SK-N-SH (cell line): ENCODE measurements around the gene CFAP57. TPM values are rescaled to one million over a fixed set of nuclear protein-coding genes. Genes with fewer than 3 reads are reported as not detected.

ENCODE experiments used
- CTCF ChIA-PET: fragments of 300-600, 350-600 bp; formaldehyde crosslinking; extraction: SDS; loops from one replicate; lab custom pipeline; 2021; lab: Yijun Ruan, JAX
- POLR2A ChIA-PET: fragments of 350-600 bp; sonication (Branson Sonifier 250); formaldehyde crosslinking; extraction: SDS; loops from one replicate; lab custom pipeline; 2020; ENCODE audit warnings: antibody characterized with exemption, inconsistent platforms; lab: Yijun Ruan, JAX
- DNase-seq: peaks from one replicate; pipeline ENCODE4 v3.0.0; 2012
- H2AFZ ChIP-seq: fragments of 200-600 bp; sonication (generic); 2 replicates; pipeline ENCODE4 v1.8.1; 2016; ENCODE audit warnings: antibody characterized with exemption, mild to moderate bottlenecking, low read depth
- H3F3A ChIP-seq: fragments of 200-600 bp; sonication (generic); replicated peaks from 2 replicates; pipeline ENCODE3; 2016; ENCODE audit warnings: antibody characterized with exemption, mild to moderate bottlenecking; ENCODE audit not compliant: insufficient read depth
- H3K27ac ChIP-seq, 2 experiments: fragments of 200-500 bp in 1 of 2; fragments of 200-600 bp in 1 of 2; sonication (Bioruptor generic) in 1 of 2; sonication (generic), shearing (Covaris generic) in 1 of 2; 2 replicates each; pipeline versions ENCODE4 v1.5.1 to v1.6.1; 2014 to 2016; ENCODE audit warnings: low read depth in 2 of 2, inconsistent platforms in 1 of 2, low read length in 1 of 2, mild to moderate bottlenecking in 1 of 2, mixed read lengths in 1 of 2
- H3K27me3 ChIP-seq: fragments of 200-600 bp; sonication (generic), shearing (Covaris generic); 2 replicates; pipeline ENCODE4 v1.6.1; 2016; ENCODE audit warnings: mixed run types; ENCODE audit not compliant: insufficient read depth
- H3K36me3 ChIP-seq, 2 experiments: fragments of 200-500 bp in 1 of 2; fragments of 200-600 bp in 1 of 2; sonication (Bioruptor generic) in 1 of 2; sonication (generic) in 1 of 2; replicated peaks in 1 of 2; 2 replicates each; pipeline versions ENCODE3 to v1.5.1; 2014 to 2016; ENCODE audit warnings: low read length in 1 of 2, mild to moderate bottlenecking in 1 of 2; ENCODE audit not compliant: insufficient read depth in 2 of 2, control insufficient read depth in 1 of 2
- H3K4me1 ChIP-seq, 2 experiments: fragments of 200-500 bp in 1 of 2; fragments of 200-600 bp in 1 of 2; sonication (Bioruptor generic) in 1 of 2; sonication (generic), shearing (Covaris generic) in 1 of 2; 2 replicates each; pipeline versions ENCODE4 v1.5.1 to v1.6.1; 2014 to 2016; ENCODE audit warnings: low read depth in 1 of 2, low read length in 1 of 2, mixed run types in 1 of 2; ENCODE audit not compliant: insufficient read depth in 2 of 2, control insufficient read depth in 1 of 2
- H3K4me2 ChIP-seq: fragments of 200-600 bp; sonication (generic), shearing (Covaris generic); 2 replicates; pipeline ENCODE4 v1.6.1; 2017; ENCODE audit warnings: mixed run types
- H3K4me3 ChIP-seq, 2 experiments: fragments of 200-500 bp in 1 of 2; fragments of 200-600 bp in 1 of 2; sonication (Bioruptor generic) in 1 of 2; sonication (generic), shearing (Covaris generic) in 1 of 2; 2 replicates each; pipeline versions ENCODE4 v1.5.1 to v1.8.1; 2014 to 2016; ENCODE audit warnings: low read depth in 2 of 2, inconsistent platforms in 1 of 2, low read length in 1 of 2, mild to moderate bottlenecking in 1 of 2, mixed read lengths in 1 of 2, moderate library complexity in 1 of 2
- H3K79me2 ChIP-seq: fragments of 200-600 bp; sonication (generic); 2 replicates; pipeline ENCODE4 v1.8.1; 2017; ENCODE audit warnings: mild to moderate bottlenecking; ENCODE audit not compliant: insufficient read depth
- H3K9ac ChIP-seq: fragments of 200-600 bp; sonication (generic); 2 replicates; pipeline ENCODE4 v1.6.1; 2017; ENCODE audit warnings: mixed run types
- H3K9me2 ChIP-seq: fragments of 200-600 bp; sonication (generic); 2 replicates; pipeline ENCODE4 v1.6.1; 2017; ENCODE audit warnings: mixed run types
- H3K9me3 ChIP-seq: fragments of 200-600 bp; sonication (generic); 2 replicates; pipeline ENCODE4 v1.6.1; 2017; ENCODE audit warnings: mixed run types, mild to moderate bottlenecking, moderate library complexity
- H4K20me1 ChIP-seq: fragments of 200-600 bp; sonication (generic); 2 replicates; pipeline ENCODE4 v1.6.1; 2017; ENCODE audit warnings: mild to moderate bottlenecking, mixed run types; ENCODE audit not compliant: insufficient read depth
- CHD2 ChIP-seq: fragments of 150-350 bp; IDR thresholded peaks from 2 replicates; pipeline ENCODE4 v1.6.1; 2018; ENCODE audit warnings: low read length; ENCODE audit not compliant: partially characterized antibody
- CTCF ChIP-seq: fragments of 200-600 bp; sonication (generic); IDR thresholded peaks from 2 replicates; pipeline ENCODE4 v1.6.1; 2017; ENCODE audit warnings: antibody characterized with exemption, mild to moderate bottlenecking, moderate library complexity
- ELF1 ChIP-seq: IDR thresholded peaks from 2 replicates; pipeline ENCODE4 v1.4.0; 2012
- EZH2phosphoT487 ChIP-seq: fragments of 200-600 bp; sonication (generic); IDR thresholded peaks from 2 replicates; pipeline ENCODE4 v1.6.1; 2017; ENCODE audit warnings: low read depth, mixed run types, mild to moderate bottlenecking, antibody characterized with exemption, moderate library complexity, borderline replicate concordance
- FOSL2 ChIP-seq: IDR thresholded peaks from 2 replicates; pipeline ENCODE4 v1.4.0; 2012; ENCODE audit warnings: low read depth, mild to moderate bottlenecking, moderate library complexity, borderline replicate concordance
- FOXM1 ChIP-seq: IDR thresholded peaks from 2 replicates; pipeline ENCODE4 v1.4.0; 2012; ENCODE audit warnings: low read depth, mild to moderate bottlenecking
- GABPA ChIP-seq: IDR thresholded peaks from 2 replicates; pipeline ENCODE4 v1.4.0; 2012; ENCODE audit warnings: low read depth, mild to moderate bottlenecking
- JUND ChIP-seq: IDR thresholded peaks from 2 replicates; pipeline ENCODE4 v1.4.0; 2012
- MAX ChIP-seq: IDR thresholded peaks from 2 replicates; pipeline ENCODE4 v1.4.0; 2012; ENCODE audit warnings: low read depth
- MEF2A ChIP-seq: IDR thresholded peaks from 2 replicates; pipeline ENCODE4 v1.4.0; 2012; ENCODE audit warnings: low read depth, borderline replicate concordance
- NFIC ChIP-seq: IDR thresholded peaks from 2 replicates; pipeline ENCODE4 v1.4.0; 2012; ENCODE audit warnings: borderline replicate concordance
- NRF1 ChIP-seq: IDR thresholded peaks from 2 replicates; pipeline ENCODE4 v1.6.1; 2012; ENCODE audit warnings: low read depth, mild to moderate bottlenecking, low read length
- POLR2AphosphoS5 ChIP-seq: IDR thresholded peaks from 2 replicates; pipeline ENCODE4 v1.6.1; 2012; ENCODE audit warnings: low read depth, low read length
- REST ChIP-seq: IDR thresholded peaks from 2 replicates; pipeline ENCODE4 v1.6.1; 2012; ENCODE audit warnings: mild to moderate bottlenecking, low read depth, low read length, moderate library complexity
- SMC3 ChIP-seq: IDR thresholded peaks from 2 replicates; pipeline ENCODE4 v1.6.1; 2012; ENCODE audit warnings: low read depth, low read length, improper control_type of control experiment
- TCF12 ChIP-seq: IDR thresholded peaks from 2 replicates; pipeline ENCODE4 v1.4.0; 2012
- TEAD4 ChIP-seq: IDR thresholded peaks from 2 replicates; pipeline ENCODE4 v1.4.0; 2012; ENCODE audit warnings: mild to moderate bottlenecking, borderline replicate concordance; ENCODE audit not compliant: insufficient read depth
- USF1 ChIP-seq: IDR thresholded peaks from 2 replicates; pipeline ENCODE4 v1.4.0; 2012; ENCODE audit warnings: low read depth, borderline replicate concordance
- USF2 ChIP-seq: fragments of 150-350 bp; IDR thresholded peaks from 2 replicates; pipeline ENCODE4 v1.6.1; 2017; ENCODE audit warnings: antibody characterized with exemption, low read length, low read depth, borderline replicate concordance
- YY1 ChIP-seq: IDR thresholded peaks from 2 replicates; pipeline ENCODE4 v1.4.0; 2012; ENCODE audit warnings: low read depth, mild to moderate bottlenecking
- WGBS: methylation state at CpG from one replicate; pipeline ENCODE4 v1.1.6; 2017; ENCODE audit warnings: low lambda C conversion rate; 5-methylcytosine and 5-hydroxymethylcytosine counted together
- polyA plus RNA-seq, 3 experiments: library from polyadenylated mRNA; depleted of rRNA; stranded (reverse); fragments of >200 nt; gene quantifications; 2 replicates each; pipeline ENCODE4 v1.2.3, GENCODE V29; 2012

Gene CFAP57
- polyA plus RNA-seq, 1 of the 3 experiments (the other 2 are of a cell fraction): 0.36 TPM

GRCh38 chr1:43285269-43285990 is 113.3 kb downstream of the CFAP57 start, which contains the start of gene C1orf210 (continued):
- TF ChIP-seq NFIC: no peak
- TF ChIP-seq GABPA: no peak
- no peak for TF ChIP-seq NRF1
- TF ChIP-seq FOXM1: no peak
- TF ChIP-seq REST: no peak

GRCh38 chr1:43286115-43286514 is 114.0 kb downstream of the CFAP57 start:
- Histone ChIP-seq H3K4me1 (no peaks in the 10 kb centered on the region; a peak in 1 of 4 replicates), H3K36me3 (no peaks in the 10 kb centered on the region), H3K79me2 (no peaks in the 10 kb centered on the region), H4K20me1 (no peaks in the 10 kb centered on the region)
- POLR2A ChIA-PET: no interaction called here
- CTCF ChIA-PET: interaction anchor here (0.6 kb wide), 1 partner anchor 158 kb away, joined by 3 read pairs; no protein-coding TSS in a partner anchor
- TF ChIP-seq YY1 (no peak), CHD2 (no peak), TCF12 (no peak), MAX (no peak), USF2 (no peak), NRF1 (no peak), ELF1 (no peak), POLR2AphosphoS5 (no peak), CTCF (no peak), USF1 (no peak), GABPA (no peak), TEAD4 (no peak), JUND (no peak), MEF2A (no peak), EZH2phosphoT487 (no peak), FOSL2 (no peak), SMC3 (no peak)
- TF ChIP-seq, all 33 proteins: peak for 0
- 87% methylated on average over 11 of the region's 11 CpGs for WGBS
- no peak overlapping the region for H3K4me2 ChIP-seq
- H3K27me3 ChIP-seq: peaks cover 20% of the 10 kb centered on the region; the same call in 1 of the 2 replicates
- no peak overlapping the region for H3K27ac ChIP-seq
- H3K9me3 ChIP-seq: no peaks in the 10 kb centered on the region
- H3K9me2 ChIP-seq: no peaks in the 10 kb centered on the region
- H3F3A ChIP-seq: no peaks in the 10 kb centered on the region
- DNase-seq: no peak
- H3K4me3 ChIP-seq: no peak overlapping the region
- no peak overlapping the region for H3K9ac ChIP-seq
- H2AFZ ChIP-seq: no peak overlapping the region
